Measurements from ENCODE around the gene GFPT1.

GRCh38 chr2:69288429-69288828 is 98.6 kb downstream of the GFPT1 start:
- no peak for TF ChIP-seq CTCF (tag by site-specific recombination; IDR thresholded peaks at IDR 0.05)
- no peak for TF ChIP-seq ZNF214 (tag by site-specific recombination; IDR thresholded peaks at IDR 0.05; ENCODE audit: borderline replicate concordance)
- no peak for TF ChIP-seq ZNF449 (tag by site-specific recombination; IDR thresholded peaks at IDR 0.05)
- TF ChIP-seq KLF8 (tag by site-specific recombination; IDR thresholded peaks at IDR 0.05), result no peak

Measured in HEK293 (cell line).